PC-3 (cell line): Measurements from ENCODE around the gene CKB. TPM values are rescaled to one million over a fixed set of nuclear protein-coding genes. Genes with fewer than 3 reads are reported as not detected.
A peak's percentile ranks its signal among the peaks of the same experiment; 100 is the strongest.
"Not testable (repeated sequence)": the region's sequence is repeated elsewhere in the genome, so short reads cannot be mapped to it uniquely, and the experiment has no call there.

Experiments
- ATAC-seq: fragments of 200-7000 bp; cut with Tn5 transposase; 2 replicates; pipeline ENCODE4 v1.9.1; 2020; ENCODE audit warnings: mild to moderate bottlenecking, moderate library complexity
- BruUV-seq: library from RNA; stranded (reverse); fragments of 400-500 nt; replicated peaks from 2 replicates; lab custom pipeline; 2021; lab: Mats Ljungman, UMichigan
- CTCF ChIA-PET: fragments of 300-600 bp; sonication (Branson Sonifier 250); formaldehyde crosslinking; loops from one replicate; lab custom pipeline; 2022; ENCODE audit warnings: antibody characterized with exemption; lab: Charles Lee
- POLR2A ChIA-PET: fragments of 300-600 bp; sonication (Branson Sonifier 250); formaldehyde crosslinking; loops from one replicate; lab custom pipeline; 2022; ENCODE audit warnings: antibody characterized with exemption; ENCODE audit not compliant: unreplicated experiment; lab: Charles Lee
- DNase-seq: peaks from one replicate; pipeline ENCODE4 v3.0.0-alpha.2; 2015
- H2AFZ ChIP-seq: fragments of 300-600 bp; sonication (generic); 2 replicates; pipeline ENCODE4 v1.6.0; 2016; ENCODE audit warnings: antibody characterized with exemption, low read length
- H3F3A ChIP-seq: fragments of 300-600 bp; sonication (generic); one replicate; pipeline ENCODE4 v1.6.0; 2017; ENCODE audit warnings: antibody characterized with exemption, low read length, control low read depth, mild to moderate bottlenecking; ENCODE audit not compliant: unreplicated experiment
- H3K27ac ChIP-seq: fragments of 300-600 bp; sonication (generic); 2 replicates; pipeline ENCODE4 v1.5.1; 2016; ENCODE audit warnings: mild to moderate bottlenecking, low read length
- H3K27me3 ChIP-seq: fragments of 300-600 bp; sonication (generic); 2 replicates; pipeline ENCODE4 v1.6.1; 2016; ENCODE audit warnings: low read length, mixed read lengths
- H3K36me3 ChIP-seq: fragments of 300-600 bp; sonication (generic); 2 replicates; pipeline ENCODE4 v1.6.1; 2016; ENCODE audit warnings: low read depth, mixed run types, low read length, mixed read lengths
- H3K4me1 ChIP-seq: fragments of 300-600 bp; sonication (generic); 2 replicates; pipeline ENCODE4 v1.5.1; 2016; ENCODE audit warnings: low read length; ENCODE audit not compliant: insufficient read depth
- H3K4me2 ChIP-seq: fragments of 300-600 bp; sonication (generic); 2 replicates; pipeline ENCODE4 v1.6.0; 2016; ENCODE audit warnings: low read length
- H3K4me3 ChIP-seq: fragments of 300-600 bp; sonication (generic); 2 replicates; pipeline ENCODE4 v1.5.1; 2016; ENCODE audit warnings: mild to moderate bottlenecking, low read length, mixed read lengths
- H3K79me2 ChIP-seq: fragments of 300-600 bp; sonication (generic); 2 replicates; pipeline ENCODE4 v1.6.1; 2017; ENCODE audit warnings: low read length, mixed read lengths
- H3K9ac ChIP-seq: fragments of 300-600 bp; sonication (generic); 2 replicates; pipeline ENCODE4 v1.6.0; 2016; ENCODE audit warnings: mild to moderate bottlenecking, low read length
- H3K9me2 ChIP-seq: fragments of 300-600 bp; sonication (generic); replicated peaks from 2 replicates; pipeline ENCODE4 v1.6.1; 2016; ENCODE audit warnings: mixed run types, low read length, mixed read lengths
- H3K9me3 ChIP-seq: fragments of 300-600 bp; sonication (generic); 2 replicates; pipeline ENCODE4 v1.6.1; 2016; ENCODE audit warnings: low read length, mixed read lengths
- H4K20me1 ChIP-seq: fragments of 300-600 bp; sonication (generic); 2 replicates; pipeline ENCODE4 v1.6.1; 2016; ENCODE audit warnings: low read length, mixed read lengths
- CTCF ChIP-seq: fragments of 300-600 bp; sonication (generic); conservative IDR thresholded peaks from 2 replicates; pipeline ENCODE4 v1.5.1; 2017; ENCODE audit warnings: antibody characterized with exemption, low read depth, mild to moderate bottlenecking, low read length
- EZH2 ChIP-seq: fragments of 300-600 bp; sonication (generic); IDR thresholded peaks from one replicate; pipeline ENCODE4 v1.6.1; 2017; ENCODE audit warnings: antibody characterized with exemption, mild to moderate bottlenecking, low read length; ENCODE audit not compliant: unreplicated experiment
- EZH2phosphoT487 ChIP-seq: fragments of 300-600 bp; sonication (generic); IDR thresholded peaks from 2 replicates; pipeline ENCODE4 v1.6.1; 2018; ENCODE audit warnings: mild to moderate bottlenecking, antibody characterized with exemption, low read length, borderline replicate concordance
- intact Hi-C: fragments of 100-400 bp; cut with micrococcal nuclease; formaldehyde crosslinking; loops from 2 replicates; pipeline ENCODE4 v1.9.0; 2023
- total RNA-seq: library from RNA; depleted of rRNA; stranded (reverse); fragments of >200 nt; gene quantifications from 2 replicates; pipeline ENCODE4 v1.2.3, GENCODE V29; 2014

The CKB gene
- total RNA-seq, 1 experiment from 2014 or later, result 299 TPM

GRCh38 chr14:103527408-103528145, 4.9 kb upstream of the CKB start:
- no peaks in the 10 kb centered on the region for H3K27me3 ChIP-seq
- peaks cover 41% of the 10 kb centered on the region for H3K79me2 ChIP-seq
- no peaks in the 10 kb centered on the region for H3K9me2 ChIP-seq
- ChIA-PET CTCF (no interaction called here), POLR2A (interaction anchor here (0.5 to 1.9 kb wide), 2 partner anchors 13 to 733 kb away, joined by 3 to 9 read pairs; no protein-coding TSS in a partner anchor)
- no peak overlapping the region for H3K9ac ChIP-seq
- no peak for DNase-seq
- no peaks in the 10 kb centered on the region for H3F3A ChIP-seq
- H3K27ac ChIP-seq, result no peak overlapping the region
- peaks cover 4% of the 10 kb centered on the region; the same call in 1 of the 2 replicates for H3K36me3 ChIP-seq
- H3K4me2 ChIP-seq, result peak overlapping the region; percentile 96
- no peaks in the 10 kb centered on the region for H3K9me3 ChIP-seq
- H3K4me3 ChIP-seq, result no peak overlapping the region
- ATAC-seq, result no peak
- intact Hi-C loops, result no loop called here
- H4K20me1 ChIP-seq, result peaks cover 8% of the 10 kb centered on the region; the same call in 1 of the 2 replicates
- TF ChIP-seq EZH2phosphoT487 (no peak), CTCF (no peak), EZH2 (no peak)
- peaks cover 22% of the 10 kb centered on the region for H3K4me1 ChIP-seq
- no TSS peak for BruUV-seq
- no peak overlapping the region for H2AFZ ChIP-seq

DNA sequence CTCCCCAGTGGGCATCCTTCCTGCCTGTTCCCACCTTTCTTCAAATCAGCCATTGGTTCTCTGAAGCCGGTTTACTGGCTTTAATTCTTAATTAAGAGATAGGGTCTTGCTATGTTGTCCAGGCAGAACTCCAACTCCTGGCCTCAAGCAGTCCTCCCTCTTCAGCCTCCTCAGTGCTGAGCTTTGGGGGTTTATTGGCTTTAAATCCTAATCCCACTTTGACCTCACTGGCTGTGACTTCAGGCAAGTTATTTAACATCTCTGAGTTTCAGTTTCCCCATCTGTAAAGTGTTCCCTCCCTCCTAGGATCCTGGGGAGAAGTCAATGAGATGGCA, 4.3 kb upstream of the CKB start:
- Histone ChIP-seq H3K9me3 (no peaks in the 10 kb centered on the region), H3K4me3 (no peak overlapping the region), H3K4me1 (peaks cover 22% of the 10 kb centered on the region), H3K9ac (no peak overlapping the region), H3K4me2 (no peak overlapping the region), H3K27ac (no peak overlapping the region), H2AFZ (no peak overlapping the region), H3K36me3 (peaks cover 4% of the 10 kb centered on the region; the same call in 1 of the 2 replicates), H3K79me2 (peaks cover 39% of the 10 kb centered on the region), H4K20me1 (peaks cover 8% of the 10 kb centered on the region; the same call in 1 of the 2 replicates), H3K27me3 (no peaks in the 10 kb centered on the region), H3K9me2 (no peaks in the 10 kb centered on the region), H3F3A (no peaks in the 10 kb centered on the region)
- POLR2A ChIA-PET, result no interaction called here
- CTCF ChIA-PET, result no interaction called here
- ATAC-seq (no peak), DNase-seq (no peak)
- TF ChIP-seq EZH2phosphoT487, result no peak
- no TSS peak for BruUV-seq
- intact Hi-C loops, result no loop called here

DNA sequence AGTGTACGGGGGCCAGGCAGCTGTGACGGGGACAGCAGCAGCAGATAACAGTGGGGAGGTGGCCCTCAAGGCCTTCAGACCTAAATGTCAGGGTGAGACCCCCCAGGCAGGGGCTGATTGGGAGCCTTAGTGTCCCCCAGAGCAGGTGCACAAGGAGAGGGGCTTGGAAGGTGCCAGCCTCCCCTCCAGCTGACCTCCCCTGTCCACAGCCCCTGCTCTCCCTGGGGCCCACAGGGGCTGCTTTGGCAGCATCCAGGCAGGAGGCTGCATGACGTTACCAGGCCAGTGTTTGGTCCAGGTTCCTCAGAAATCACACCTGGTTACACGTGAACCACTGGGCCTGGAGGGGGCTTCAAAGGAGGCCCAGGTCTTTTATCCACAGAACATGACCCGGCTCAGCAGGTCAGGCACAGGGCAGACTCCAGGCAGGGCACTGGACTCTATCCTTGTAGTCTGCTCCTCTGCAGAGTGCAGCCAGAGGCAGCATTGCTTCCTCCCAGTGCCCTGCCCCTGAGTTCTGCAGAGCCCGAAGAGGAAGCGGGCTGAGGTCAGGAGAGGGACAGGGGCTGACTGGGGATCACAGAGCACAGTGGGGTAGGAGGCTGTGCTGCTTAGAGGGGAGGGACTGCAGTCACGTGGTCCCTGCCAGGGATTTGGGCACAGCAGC, 3.8 kb upstream of the CKB start:
- DNase-seq, result no peak
- Histone ChIP-seq H3K36me3 (peaks cover 4% of the 10 kb centered on the region; the same call in 1 of the 2 replicates), H3K4me3 (no peak overlapping the region), H3K9me2 (no peaks in the 10 kb centered on the region), H3K27me3 (no peaks in the 10 kb centered on the region), H3F3A (no peaks in the 10 kb centered on the region), H3K9ac (no peak overlapping the region), H3K79me2 (peaks cover 34% of the 10 kb centered on the region), H3K9me3 (no peaks in the 10 kb centered on the region), H3K4me2 (no peak overlapping the region), H3K27ac (no peak overlapping the region), H4K20me1 (peaks cover 4% of the 10 kb centered on the region; the same call in 1 of the 2 replicates), H2AFZ (no peak overlapping the region), H3K4me1 (peaks cover 22% of the 10 kb centered on the region)
- TF ChIP-seq EZH2 (no peak), CTCF (no peak), EZH2phosphoT487 (no peak)
- intact Hi-C loops, result no loop called here
- ATAC-seq, result no peak
- ChIA-PET POLR2A (no interaction called here), CTCF (no interaction called here)
- BruUV-seq, result no TSS peak

GRCh38 chr14:103525430-103526246, 3.0 kb upstream of the CKB start:
- H3K4me2 ChIP-seq, H3F3A ChIP-seq: not testable (repeated sequence)

More at GRCh38 chr14:103525430-103526246, 3.0 kb upstream of the CKB start:
- POLR2A ChIA-PET, intact Hi-C loops, H3K9me2 ChIP-seq, H3K36me3 ChIP-seq, H4K20me1 ChIP-seq, H3K9ac ChIP-seq, ATAC-seq, H3K9me3 ChIP-seq, CTCF ChIA-PET, H3K27me3 ChIP-seq, BruUV-seq, H3K4me3 ChIP-seq, H3K27ac ChIP-seq, H2AFZ ChIP-seq, DNase-seq: not testable (repeated sequence)
- Histone ChIP-seq H3K4me1 (peaks cover 22% of the 10 kb centered on the region), H3K79me2 (peaks cover 27% of the 10 kb centered on the region)
